Uterus (tissue), 4 donors: ENCODE data around the gene TMEM258. TPM values are rescaled to one million over a fixed set of nuclear protein-coding genes. Genes with fewer than 3 reads are reported as not detected.

Experiments
- DNase-seq, 2 donors: peaks; one replicate each; pipeline ENCODE4 v3.0.0-alpha.2; 2019 to 2020
- H3K27ac ChIP-seq, 2 donors: fragments of 200-600 bp; sonication (generic); 1 replicate in 1 of 2; 2 replicates in 1 of 2; pipeline ENCODE4 v1.5.1; 2016 to 2018
- H3K27me3 ChIP-seq, 2 donors: fragments of 200-600 bp; sonication (generic); one replicate each; pipeline ENCODE4 v1.5.1; 2018 to 2019; ENCODE audit warnings: control low read depth in 1 of 2
- H3K36me3 ChIP-seq, 2 donors: fragments of 200-600 bp; sonication (generic); one replicate each; pipeline ENCODE4 v1.5.1; 2019; ENCODE audit warnings: control low read depth in 1 of 2
- H3K4me1 ChIP-seq, 2 donors: fragments of 200-600 bp; sonication (generic); one replicate each; pipeline ENCODE4 v1.5.1; 2018 to 2019; ENCODE audit warnings: control low read depth in 1 of 2
- H3K4me3 ChIP-seq, 2 donors: fragments of 200-600 bp; sonication (generic); 1 replicate in 1 of 2; 2 replicates in 1 of 2; pipeline ENCODE4 v1.5.1; 2018 to 2019; ENCODE audit warnings: mild to moderate bottlenecking in 1 of 2
- H3K9me3 ChIP-seq, 2 donors: fragments of 200-600 bp; sonication (generic); one replicate each; pipeline ENCODE4 v1.5.1; 2019; ENCODE audit warnings: control low read depth in 1 of 2
- CTCF ChIP-seq, 4 experiments: fragments of 200-600 bp in 2 of 4; fragments of 450-650 bp in 2 of 4; sonication (generic) in 2 of 4; IDR thresholded peaks; one replicate each; pipeline ENCODE4 v1.5.1; 2016 to 2019; ENCODE audit warnings: antibody characterized with exemption in 4 of 4, mild to moderate bottlenecking in 2 of 4, moderate library complexity in 1 of 4
- POLR2A ChIP-seq, 2 donors: fragments of 450-650 bp; IDR thresholded peaks; one replicate each; pipeline ENCODE4 v1.6.1; 2016; ENCODE audit warnings: antibody characterized with exemption in 2 of 2, mild to moderate bottlenecking in 1 of 2, moderate library complexity in 1 of 2
- intact Hi-C: fragments of 100-400 bp; cut with DNase I; formaldehyde crosslinking; loops from one replicate; pipeline ENCODE4 v1.15.1; 2023; ENCODE audit warnings: low total_unique reads
- total RNA-seq, 4 donors: library from RNA; depleted of rRNA in 3 of 4; stranded (reverse); fragments of >200 nt in 3 of 4; gene quantifications; one replicate each; pipeline versions ENCODE4 v1.1.0 to v1.2.4, GENCODE V29; 2014 to 2023
- donor health status: DM: yes; HTN: yes; CAD: no.

The TMEM258 gene
- total RNA-seq, 4 donors from 2014 or later: 14.6 to 96.9 (median 38.7) TPM

DNA sequence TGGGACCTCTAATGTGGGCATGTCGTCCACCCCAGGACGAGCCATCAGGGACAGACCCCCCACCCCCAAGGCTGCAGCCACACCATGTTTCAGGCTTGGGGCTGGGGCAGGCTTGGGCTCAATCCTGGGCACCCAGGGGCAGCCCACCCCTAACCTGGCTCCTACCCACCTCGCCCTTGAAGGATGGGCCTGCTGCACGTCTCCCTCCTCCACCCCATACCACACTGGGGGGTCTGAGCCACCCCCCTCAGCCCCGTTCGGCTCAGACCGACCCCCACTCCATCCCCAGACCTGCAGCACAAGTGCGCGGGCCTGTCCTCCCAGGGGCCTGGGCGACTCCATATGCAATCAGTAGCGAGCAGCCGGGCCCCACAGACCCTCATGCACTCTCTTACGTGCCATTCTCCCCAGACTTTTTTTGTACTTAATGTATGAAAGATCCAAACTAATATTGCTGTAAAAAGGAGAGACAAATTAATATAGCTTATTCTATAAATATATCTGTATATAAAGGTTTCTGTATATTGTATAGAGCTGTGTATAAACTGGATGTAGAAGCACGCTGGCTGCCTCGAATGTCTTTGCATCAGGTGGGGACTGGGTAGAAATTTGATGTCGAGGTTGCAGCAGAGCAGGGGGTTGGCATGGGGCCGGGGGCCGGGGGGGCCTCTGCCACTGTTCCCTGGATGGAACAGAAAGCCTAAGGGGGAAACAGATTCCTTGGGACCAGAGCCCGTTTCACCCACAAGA lies 45.8 kb downstream of the TMEM258 start:
- Histone ChIP-seq H3K36me3 (no peaks in the 10 kb centered on the region), H3K4me1 (no peaks in the 10 kb centered on the region), H3K27me3 (no peaks in the 10 kb centered on the region), H3K9me3 (no peaks in the 10 kb centered on the region), H3K27ac (no peak overlapping the region), H3K4me3 (no peak overlapping the region)
- no peak for TF ChIP-seq CTCF (IDR thresholded peaks at IDR 0.05)
- TF ChIP-seq POLR2A (IDR thresholded peaks at IDR 0.05): no peak
- no peak for DNase-seq
- intact Hi-C loops: loop anchor here (5.0 kb wide), 1 partner anchor 41 kb away; no protein-coding TSS in a partner anchor

DNA sequence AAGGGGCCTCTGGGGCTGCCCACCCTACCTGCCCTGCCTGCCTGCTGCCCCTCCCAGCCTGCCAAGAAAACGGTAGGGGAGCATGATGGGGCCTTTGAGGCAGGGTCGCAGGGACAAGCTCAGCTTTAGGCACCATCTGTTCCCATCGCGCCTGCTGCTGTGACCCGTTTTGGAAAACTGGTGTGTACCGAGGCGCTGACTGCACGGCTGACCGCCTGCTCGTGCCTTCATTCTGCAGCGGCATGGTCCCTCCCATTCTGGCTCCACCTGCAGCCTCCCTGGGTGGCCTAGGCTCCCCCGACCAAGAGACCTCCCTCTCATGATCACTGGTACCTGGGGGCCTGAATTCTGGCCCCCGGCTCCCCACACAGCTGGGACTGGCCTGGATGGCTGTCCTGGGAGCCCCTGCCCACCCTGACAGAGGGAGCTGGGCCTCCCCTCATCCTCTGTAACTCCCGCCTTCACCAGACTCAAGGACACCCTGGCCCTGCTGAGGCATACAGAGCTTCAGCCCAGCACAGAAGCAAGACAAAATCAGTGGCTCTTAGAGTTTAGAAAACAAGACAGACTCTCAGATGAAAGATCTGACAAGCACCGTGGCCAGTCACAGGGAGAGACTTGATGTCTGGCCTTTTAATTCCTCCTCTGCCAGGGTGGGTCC lies 46.5 kb downstream of the TMEM258 start:
- no peaks in the 10 kb centered on the region for H3K4me1 ChIP-seq
- H3K4me3 ChIP-seq: no peak overlapping the region
- H3K36me3 ChIP-seq: no peaks in the 10 kb centered on the region
- TF ChIP-seq CTCF (IDR thresholded peaks at IDR 0.05) (no peak), POLR2A (IDR thresholded peaks at IDR 0.05) (no peak)
- DNase-seq: no peak
- no peak overlapping the region for H3K27ac ChIP-seq
- intact Hi-C loops: loop anchor here (5.0 kb wide), 1 partner anchor 41 kb away; no protein-coding TSS in a partner anchor
- H3K27me3 ChIP-seq: no peaks in the 10 kb centered on the region
- no peaks in the 10 kb centered on the region for H3K9me3 ChIP-seq

DNA sequence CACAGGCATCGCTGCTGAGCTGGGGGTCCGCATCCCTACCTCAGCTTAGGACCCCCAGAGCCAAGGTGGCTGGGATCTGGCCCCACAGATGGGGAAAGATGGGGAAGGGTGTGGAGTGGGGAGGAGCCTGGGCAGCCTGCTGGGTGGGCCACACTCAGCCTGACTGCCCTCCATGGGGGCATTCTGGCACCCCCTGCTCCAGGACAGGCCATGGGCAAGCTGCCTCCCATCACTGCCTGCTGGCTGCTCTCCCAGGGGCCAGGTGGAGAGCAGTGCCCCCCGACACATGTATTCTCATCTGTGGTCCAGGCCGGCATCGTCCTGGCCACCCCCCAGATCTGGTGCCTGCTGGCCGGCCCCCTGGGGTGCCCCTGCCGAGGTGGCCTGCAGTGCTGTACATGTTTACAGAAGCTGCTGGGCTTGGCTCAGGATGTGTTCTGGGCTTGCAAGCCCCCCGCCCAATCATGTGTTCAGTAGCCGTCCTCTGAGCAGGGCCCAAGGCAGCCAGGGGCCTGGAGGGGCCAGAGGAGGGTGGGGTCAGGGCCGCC lies 47.7 kb downstream of the TMEM258 start:
- no peak overlapping the region for H3K4me3 ChIP-seq
- intact Hi-C loops: loop anchor here (5.0 kb wide), 1 partner anchor 43 kb away; no protein-coding TSS in a partner anchor
- H3K27me3 ChIP-seq: no peaks in the 10 kb centered on the region
- TF ChIP-seq POLR2A (IDR thresholded peaks at IDR 0.05) (no peak), CTCF (IDR thresholded peaks at IDR 0.05) (no peak)
- H3K27ac ChIP-seq: no peak overlapping the region
- no peaks in the 10 kb centered on the region for H3K36me3 ChIP-seq
- no peak for DNase-seq
- no peaks in the 10 kb centered on the region for H3K4me1 ChIP-seq
- no peaks in the 10 kb centered on the region for H3K9me3 ChIP-seq

GRCh38 chr11:61744181-61744580 lies 48.2 kb downstream of the TMEM258 start:
- intact Hi-C loops: no loop called here
- no peaks in the 10 kb centered on the region for H3K27me3 ChIP-seq
- no peak overlapping the region for H3K27ac ChIP-seq
- no peak for DNase-seq
- no peaks in the 10 kb centered on the region for H3K9me3 ChIP-seq
- TF ChIP-seq POLR2A (IDR thresholded peaks at IDR 0.05): no peak
- no peak for TF ChIP-seq CTCF (IDR thresholded peaks at IDR 0.05)
- H3K4me3 ChIP-seq: no peak overlapping the region
- H3K36me3 ChIP-seq: no peaks in the 10 kb centered on the region
- H3K4me1 ChIP-seq: no peaks in the 10 kb centered on the region
